Measurements from ENCODE around the gene MT2A.

Gene MT2A

GRCh38 chr16:56632848-56633365 is 24.5 kb downstream of the MT2A start:
- no peak for DNase-seq (ENCODE audit: low read depth)
- no peaks in the 10 kb centered on the region for H3K9me3 ChIP-seq (ENCODE audit: control insufficient read depth, low read length)
- H3K4me1 ChIP-seq (ENCODE audit: control insufficient read depth, insufficient read depth, low read length), result peaks cover 9% of the 10 kb centered on the region
- H3K9ac ChIP-seq (ENCODE audit: low read length), result peak overlapping the region; percentile 87
- peak overlapping the region; percentile 84 for H3K4me3 ChIP-seq (ENCODE audit: low read length)
- H3K36me3 ChIP-seq (ENCODE audit: control insufficient read depth, insufficient read depth, low read length, severe bottlenecking), result no peaks in the 10 kb centered on the region
- no peaks in the 10 kb centered on the region for H3K27me3 ChIP-seq (replicated peaks; ENCODE audit: control insufficient read depth, insufficient read depth, low read length)

GRCh38 chr16:56633535-56633934 is 25.2 kb downstream of the MT2A start:
- Histone ChIP-seq H3K9ac (ENCODE audit: low read length) (no peak overlapping the region), H3K27me3 (replicated peaks; ENCODE audit: control insufficient read depth, insufficient read depth, low read length) (no peaks in the 10 kb centered on the region), H3K4me1 (ENCODE audit: control insufficient read depth, insufficient read depth, low read length) (peaks cover 13% of the 10 kb centered on the region), H3K4me3 (ENCODE audit: low read length) (peak overlapping the region; percentile 84), H3K9me3 (ENCODE audit: control insufficient read depth, low read length) (no peaks in the 10 kb centered on the region), H3K36me3 (ENCODE audit: control insufficient read depth, insufficient read depth, low read length, severe bottlenecking) (no peaks in the 10 kb centered on the region)
- DNase-seq (ENCODE audit: low read depth), result no peak

GRCh38 chr16:56634715-56635440 is 26.5 kb downstream of the MT2A start:
- Histone ChIP-seq H3K36me3 (ENCODE audit: control insufficient read depth, insufficient read depth, low read length, severe bottlenecking) (no peaks in the 10 kb centered on the region), H3K27me3 (replicated peaks; ENCODE audit: control insufficient read depth, insufficient read depth, low read length) (no peaks in the 10 kb centered on the region), H3K4me1 (ENCODE audit: control insufficient read depth, insufficient read depth, low read length) (peaks cover 15% of the 10 kb centered on the region), H3K9ac (ENCODE audit: low read length) (no peak overlapping the region), H3K9me3 (ENCODE audit: control insufficient read depth, low read length) (no peaks in the 10 kb centered on the region), H3K4me3 (ENCODE audit: low read length) (no peak overlapping the region)
- DNase-seq (ENCODE audit: low read depth), result peak; percentile 17

GRCh38 chr16:56635441-56635967 is 27.1 kb downstream of the MT2A start:
- no peak for DNase-seq (ENCODE audit: low read depth)
- no peaks in the 10 kb centered on the region for H3K9me3 ChIP-seq (ENCODE audit: control insufficient read depth, low read length)
- H3K27me3 ChIP-seq (replicated peaks; ENCODE audit: control insufficient read depth, insufficient read depth, low read length), result no peaks in the 10 kb centered on the region
- no peak overlapping the region for H3K4me3 ChIP-seq (ENCODE audit: low read length)
- peaks cover 15% of the 10 kb centered on the region for H3K4me1 ChIP-seq (ENCODE audit: control insufficient read depth, insufficient read depth, low read length)
- H3K9ac ChIP-seq (ENCODE audit: low read length), result no peak overlapping the region
- H3K36me3 ChIP-seq (ENCODE audit: control insufficient read depth, insufficient read depth, low read length, severe bottlenecking), result no peaks in the 10 kb centered on the region

DNA sequence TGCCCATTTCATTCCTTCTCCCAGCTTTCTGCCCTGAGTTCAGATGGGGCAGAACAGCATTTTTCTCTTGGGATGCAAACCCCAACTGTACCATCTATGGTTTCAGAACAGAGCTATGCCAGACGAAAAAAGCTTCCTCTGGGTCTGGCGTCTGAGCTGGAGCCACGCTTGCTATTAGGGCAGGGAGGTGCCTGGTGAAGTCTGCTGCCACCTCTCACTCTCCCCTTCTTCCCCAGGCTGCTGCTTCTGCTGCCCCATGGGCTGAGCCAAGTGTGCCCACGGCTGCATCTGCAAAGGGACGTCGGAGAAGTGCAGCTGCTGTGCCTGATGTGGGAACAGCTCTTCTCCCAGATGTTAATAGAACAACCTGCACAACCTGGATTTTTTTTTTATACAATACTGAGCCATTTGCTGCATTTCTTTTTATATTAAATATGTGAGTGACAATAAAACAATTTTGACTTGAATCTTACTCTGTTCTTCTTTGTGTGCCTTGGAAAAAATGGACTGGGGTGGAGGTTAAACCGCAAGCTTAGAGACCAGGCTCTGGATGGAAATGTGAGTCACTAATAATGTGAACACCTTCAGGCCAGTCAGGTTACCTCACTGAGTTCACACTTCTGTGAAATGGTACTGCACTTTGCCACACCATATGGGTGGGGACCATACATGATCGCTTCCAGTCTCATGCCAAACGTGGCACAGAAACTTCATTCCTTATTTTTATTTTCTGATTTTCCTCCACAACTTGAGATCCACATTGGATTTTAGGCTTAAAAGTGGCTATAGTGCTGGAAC is 28.4 kb downstream of the MT2A start:
- no peak overlapping the region for H3K9ac ChIP-seq (ENCODE audit: low read length)
- no peaks in the 10 kb centered on the region for H3K27me3 ChIP-seq (replicated peaks; ENCODE audit: control insufficient read depth, insufficient read depth, low read length)
- no peaks in the 10 kb centered on the region for H3K9me3 ChIP-seq (ENCODE audit: control insufficient read depth, low read length)
- no peak for DNase-seq (ENCODE audit: low read depth)
- peaks cover 14% of the 10 kb centered on the region for H3K4me1 ChIP-seq (ENCODE audit: control insufficient read depth, insufficient read depth, low read length)
- no peaks in the 10 kb centered on the region for H3K36me3 ChIP-seq (ENCODE audit: control insufficient read depth, insufficient read depth, low read length, severe bottlenecking)
- no peak overlapping the region for H3K4me3 ChIP-seq (ENCODE audit: low read length)

DNA sequence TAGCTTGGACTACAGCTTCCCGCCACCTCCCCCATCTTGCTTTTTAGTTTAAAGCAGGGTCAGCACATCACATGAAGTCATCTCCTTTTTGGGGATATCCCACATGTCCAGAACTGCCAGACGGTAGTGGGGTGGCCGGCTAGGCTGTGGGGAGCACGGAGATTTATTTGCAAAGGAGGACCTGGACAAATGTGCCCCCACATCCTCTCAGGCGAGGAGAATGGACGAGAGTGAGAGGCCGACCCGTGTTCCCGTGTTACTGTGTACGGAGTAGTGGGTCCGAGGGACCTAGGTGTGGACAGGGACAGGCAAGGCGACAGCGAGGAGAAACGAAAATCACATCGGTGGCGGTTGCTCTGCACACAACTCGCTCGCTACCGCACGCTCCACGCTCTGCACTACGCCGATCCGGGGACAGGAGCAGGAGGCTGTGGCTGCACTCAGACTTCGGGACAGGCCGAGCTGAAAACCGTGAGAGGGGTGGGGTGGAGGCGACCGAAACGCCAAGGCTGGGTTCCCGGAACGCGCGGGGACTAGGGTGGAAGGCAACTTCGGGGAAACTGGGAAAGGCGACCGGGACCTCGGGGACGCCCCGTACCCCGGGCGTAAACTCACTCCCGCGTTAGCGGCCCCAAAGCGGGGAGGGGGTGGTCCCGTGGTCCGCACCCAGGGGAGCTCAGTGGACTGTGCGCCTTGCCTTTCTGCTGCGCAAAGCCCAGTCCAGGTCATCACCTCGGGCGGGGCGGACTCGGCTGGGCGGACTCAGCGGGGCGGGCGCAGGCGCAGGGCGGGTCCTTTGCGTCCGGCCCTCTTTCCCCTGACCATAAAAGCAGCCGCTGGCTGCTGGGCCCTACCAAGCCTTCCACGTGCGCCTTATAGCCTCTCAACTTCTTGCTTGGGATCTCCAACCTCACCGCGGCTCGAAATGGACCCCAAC is 29.7 kb downstream of the MT2A start, which contains the start of gene MT1A:
Gene MT1A (plus strand): TSS at position 853 of the 937 bp plus-strand sequence. CDS start 73 bp downstream, at position 926.
- H3K27me3 ChIP-seq (replicated peaks; ENCODE audit: control insufficient read depth, insufficient read depth, low read length), result no peaks in the 10 kb centered on the region
- DNase-seq (ENCODE audit: low read depth), result peak; percentile 39
- H3K36me3 ChIP-seq (ENCODE audit: control insufficient read depth, insufficient read depth, low read length, severe bottlenecking), result no peaks in the 10 kb centered on the region
- peak within 1 kb of the TSS; percentile 81 for H3K4me3 ChIP-seq (ENCODE audit: low read length)
- peak within 1 kb of the TSS; percentile 77 for H3K9ac ChIP-seq (ENCODE audit: low read length)
- no peaks in the 10 kb centered on the region for H3K9me3 ChIP-seq (ENCODE audit: control insufficient read depth, low read length)
- H3K4me1 ChIP-seq (ENCODE audit: control insufficient read depth, insufficient read depth, low read length), result peaks cover 13% of the 10 kb centered on the region

- peaks cover 3% of the 10 kb centered on the region for H3K27me3 ChIP-seq (replicated peaks; ENCODE audit: control insufficient read depth, insufficient read depth, low read length)
- no peak for DNase-seq (ENCODE audit: low read depth)
- no peaks in the 10 kb centered on the region for H3K9me3 ChIP-seq (ENCODE audit: control insufficient read depth, low read length)
- H3K9ac ChIP-seq (ENCODE audit: low read length), result no peak overlapping the region
- H3K4me3 ChIP-seq (ENCODE audit: low read length), result no peak overlapping the region
- H3K36me3 ChIP-seq (ENCODE audit: control insufficient read depth, insufficient read depth, low read length, severe bottlenecking), result no peaks in the 10 kb centered on the region
- H3K4me1 ChIP-seq (ENCODE audit: control insufficient read depth, insufficient read depth, low read length), result peaks cover 20% of the 10 kb centered on the region
Measured at GRCh38 chr16:56639045-56639444, 30.7 kb downstream of the MT2A start.

GRCh38 chr16:56640076-56640475 is 31.7 kb downstream of the MT2A start:
- Histone ChIP-seq H3K36me3 (ENCODE audit: control insufficient read depth, insufficient read depth, low read length, severe bottlenecking) (no peaks in the 10 kb centered on the region), H3K9me3 (ENCODE audit: control insufficient read depth, low read length) (no peaks in the 10 kb centered on the region), H3K4me1 (ENCODE audit: control insufficient read depth, insufficient read depth, low read length) (peaks cover 20% of the 10 kb centered on the region), H3K27me3 (replicated peaks; ENCODE audit: control insufficient read depth, insufficient read depth, low read length) (peaks cover 9% of the 10 kb centered on the region), H3K4me3 (ENCODE audit: low read length) (no peak overlapping the region), H3K9ac (ENCODE audit: low read length) (no peak overlapping the region)
- no peak for DNase-seq (ENCODE audit: low read depth)

DNA sequence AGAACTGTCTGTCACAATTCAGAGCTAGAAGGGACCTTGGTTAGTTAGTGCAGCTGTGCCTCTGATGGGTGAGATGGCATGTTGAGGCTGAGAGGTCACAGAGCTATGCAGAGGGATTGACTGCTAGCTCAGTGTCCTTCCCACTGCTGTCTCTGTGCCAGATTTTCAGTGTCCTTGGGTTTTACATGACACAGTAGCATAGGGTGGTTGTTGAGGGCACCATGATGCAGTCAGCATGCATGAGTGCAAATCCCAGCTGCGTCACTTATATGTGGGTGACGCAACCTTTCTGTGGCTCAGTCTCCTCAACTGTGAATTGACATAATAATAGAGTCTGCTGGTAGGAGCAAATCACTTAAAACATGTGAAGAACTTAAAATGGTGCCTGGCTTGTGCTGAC is 32.8 kb downstream of the MT2A start:
- Histone ChIP-seq H3K9me3 (ENCODE audit: control insufficient read depth, low read length) (no peaks in the 10 kb centered on the region), H3K4me1 (ENCODE audit: control insufficient read depth, insufficient read depth, low read length) (peaks cover 20% of the 10 kb centered on the region), H3K27me3 (replicated peaks; ENCODE audit: control insufficient read depth, insufficient read depth, low read length) (peaks cover 16% of the 10 kb centered on the region), H3K36me3 (ENCODE audit: control insufficient read depth, insufficient read depth, low read length, severe bottlenecking) (no peaks in the 10 kb centered on the region), H3K4me3 (ENCODE audit: low read length) (no peak overlapping the region), H3K9ac (ENCODE audit: low read length) (no peak overlapping the region)
- no peak for DNase-seq (ENCODE audit: low read depth)

- H3K9ac ChIP-seq (ENCODE audit: low read length), result no peak overlapping the region
- H3K36me3 ChIP-seq (ENCODE audit: control insufficient read depth, insufficient read depth, low read length, severe bottlenecking), result no peaks in the 10 kb centered on the region
- no peaks in the 10 kb centered on the region for H3K9me3 ChIP-seq (ENCODE audit: control insufficient read depth, low read length)
- H3K27me3 ChIP-seq (replicated peaks; ENCODE audit: control insufficient read depth, insufficient read depth, low read length), result peaks cover 34% of the 10 kb centered on the region
- peak; percentile 45 for DNase-seq (ENCODE audit: low read depth)
- H3K4me3 ChIP-seq (ENCODE audit: low read length), result peak overlapping the region; percentile 71
- H3K4me1 ChIP-seq (ENCODE audit: control insufficient read depth, insufficient read depth, low read length), result peaks cover 17% of the 10 kb centered on the region
Measured at GRCh38 chr16:56643080-56643778, 34.8 kb downstream of the MT2A start.

Data from adipocyte (in vitro differentiated cells).